H7 (cell line): ENCODE data around the gene TNFRSF4. TPM values are rescaled to one million over a fixed set of nuclear protein-coding genes. Genes with fewer than 3 reads are reported as not detected.
A peak's percentile ranks its signal among the peaks of the same experiment; 100 is the strongest.

ENCODE experiments used
- DNase-seq: peaks from one replicate; pipeline ENCODE4 v3.0.0; 2012
- H3K27me3 ChIP-seq: 2 replicates; pipeline ENCODE4 v1.6.0; 2011; ENCODE audit warnings: mild to moderate bottlenecking, low read length; ENCODE audit not compliant: control insufficient read depth, insufficient read depth
- H3K36me3 ChIP-seq: replicated peaks from 2 replicates; pipeline ENCODE4 v1.5.1; 2011; ENCODE audit warnings: low read length; ENCODE audit not compliant: control insufficient read depth, insufficient read depth
- H3K4me3 ChIP-seq: 2 replicates; pipeline ENCODE4 v1.5.1; 2011; ENCODE audit warnings: low read depth, mild to moderate bottlenecking, control low read depth, low read length, moderate library complexity; ENCODE audit not compliant: insufficient read depth
- total RNA-seq: library from RNA; depleted of rRNA; stranded (reverse); fragments of >200 nt; shearing (Covaris generic); gene quantifications from 2 replicates; pipeline ENCODE4 v1.2.3, GENCODE V29; 2014; rRNA removed

Gene TNFRSF4
- total RNA-seq, 1 experiment from 2014 or later: 0.07 TPM

DNA sequence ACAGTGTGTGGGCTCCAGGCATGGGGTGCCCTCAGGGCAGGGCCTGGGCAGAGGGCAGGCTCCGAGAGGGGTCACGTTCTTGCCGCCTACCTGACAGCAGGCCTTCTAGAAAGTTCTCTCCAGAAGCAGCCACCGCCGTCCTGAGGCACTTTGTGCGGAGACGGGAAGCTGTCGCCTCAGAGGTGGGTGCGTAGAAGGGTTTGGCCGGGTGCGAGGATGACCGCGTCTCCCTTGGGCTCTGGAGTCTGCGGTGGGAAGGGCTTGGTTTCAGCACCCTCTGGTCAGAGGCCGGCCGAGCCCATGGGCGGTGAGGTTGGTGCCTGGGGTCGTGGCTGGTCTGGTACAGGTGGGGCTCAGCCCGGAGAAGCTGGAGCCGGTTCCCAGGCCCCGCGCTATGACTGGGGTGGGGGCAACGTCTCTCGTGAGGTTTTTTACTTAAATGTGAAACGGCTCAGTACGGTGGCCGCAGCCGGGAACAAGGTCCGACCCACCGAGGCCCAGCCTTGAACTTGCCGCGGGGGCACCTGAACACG lies 50.3 kb downstream of the TNFRSF4 start:
- H3K27me3 ChIP-seq: no peaks in the 10 kb centered on the region
- H3K4me3 ChIP-seq: no peak overlapping the region
- no peaks in the 10 kb centered on the region for H3K36me3 ChIP-seq
- DNase-seq: peak; percentile 69

- no peak for DNase-seq
- H3K36me3 ChIP-seq: no peaks in the 10 kb centered on the region
- no peak overlapping the region; the same call in 1 of the 2 replicates for H3K4me3 ChIP-seq
- no peaks in the 10 kb centered on the region for H3K27me3 ChIP-seq
Measured at GRCh38 chr1:1162597-1163537, 51.1 kb downstream of the TNFRSF4 start.

DNA sequence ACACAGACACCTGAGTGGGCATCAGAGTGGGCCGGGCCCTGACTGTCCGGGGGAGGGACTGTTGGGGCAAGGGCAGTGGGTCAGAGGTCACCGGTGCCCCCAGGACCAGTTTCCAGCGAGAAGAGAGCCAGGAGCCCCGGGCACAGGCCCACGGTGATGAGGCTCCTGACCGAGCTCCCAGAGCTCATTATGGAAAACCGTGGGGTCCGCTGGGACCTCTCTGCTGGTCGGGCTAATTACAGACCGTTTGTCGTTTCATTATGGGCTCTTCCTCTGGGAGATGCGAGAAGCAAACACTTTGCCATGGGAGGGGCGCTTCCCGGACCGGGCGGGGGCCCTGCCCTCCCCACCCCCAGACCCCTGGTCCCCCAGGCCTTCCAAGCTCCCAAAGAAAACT lies 52.3 kb downstream of the TNFRSF4 start:
- no peak overlapping the region for H3K4me3 ChIP-seq
- peak; percentile 69 for DNase-seq
- H3K36me3 ChIP-seq: no peaks in the 10 kb centered on the region
- H3K27me3 ChIP-seq: no peaks in the 10 kb centered on the region; the same call in 1 of the 2 replicates

Other genes with a start within 250 kb of the TNFRSF4 start
- gene PLEKHN1, start 247.7 kb downstream of the TNFRSF4 start, total RNA-seq: 1.6 and 2.0 TPM in 2 replicates
- not detected in 2 replicates for gene PERM1, start 232.1 kb downstream of the TNFRSF4 start, total RNA-seq
- 11.3 and 17.5 TPM in 2 replicates for gene HES4, start 214.1 kb downstream of the TNFRSF4 start, total RNA-seq
- gene ISG15, start 200.7 kb downstream of the TNFRSF4 start, total RNA-seq: 110 and 124 TPM in 2 replicates
- gene AGRN, start 194.0 kb downstream of the TNFRSF4 start, total RNA-seq: 126 and 130 TPM in 2 replicates
- gene RNF223, start 139.8 kb downstream of the TNFRSF4 start, total RNA-seq: not detected in 2 replicates
- 29.3 and 32.0 TPM in 2 replicates for gene C1orf159, start 98.1 kb downstream of the TNFRSF4 start, total RNA-seq
- not detected in 2 replicates for gene TTLL10, start 40.3 kb downstream of the TNFRSF4 start, total RNA-seq
- gene TNFRSF18, start 7.6 kb downstream of the TNFRSF4 start, total RNA-seq: not detected in 2 replicates
- gene SDF4, start 17.8 kb upstream of the TNFRSF4 start, total RNA-seq: 102 and 127 TPM in 2 replicates
- 40.3 and 47.2 TPM in 2 replicates for gene B3GALT6, start 18.1 kb upstream of the TNFRSF4 start, total RNA-seq
- gene C1QTNF12, start 32.6 kb upstream of the TNFRSF4 start, total RNA-seq: 3.6 and 6.3 TPM in 2 replicates
- 81.8 and 105 TPM in 2 replicates for gene UBE2J2, start 59.7 kb upstream of the TNFRSF4 start, total RNA-seq
- 4.0 and 10.2 TPM in 2 replicates for gene SCNN1D, start 66.3 kb upstream of the TNFRSF4 start, total RNA-seq
- gene ACAP3, start 93.8 kb upstream of the TNFRSF4 start, total RNA-seq: 55.7 and 55.9 TPM in 2 replicates
- gene PUSL1, start 94.4 kb upstream of the TNFRSF4 start, total RNA-seq: 93.5 and 98.6 TPM in 2 replicates
- 169 and 189 TPM in 2 replicates for gene INTS11, start 110.5 kb upstream of the TNFRSF4 start, total RNA-seq
- gene CPTP, start 110.6 kb upstream of the TNFRSF4 start, total RNA-seq: 25.0 and 27.7 TPM in 2 replicates
- gene TAS1R3, start 117.1 kb upstream of the TNFRSF4 start, total RNA-seq: 0.14 TPM in 1 of 2 replicates, not detected in the other
- gene DVL1, start 135.3 kb upstream of the TNFRSF4 start, total RNA-seq: 189 and 191 TPM in 2 replicates
- gene MXRA8, start 144.4 kb upstream of the TNFRSF4 start, total RNA-seq: 54.2 and 80.1 TPM in 2 replicates
- 275 and 320 TPM in 2 replicates for gene AURKAIP1, start 161.1 kb upstream of the TNFRSF4 start, total RNA-seq
- 147 and 200 TPM in 2 replicates for gene CCNL2, start 185.2 kb upstream of the TNFRSF4 start, total RNA-seq
- gene MRPL20, start 193.1 kb upstream of the TNFRSF4 start, total RNA-seq: 184 and 267 TPM in 2 replicates
- gene ANKRD65, start 207.1 kb upstream of the TNFRSF4 start, total RNA-seq: 0.67 TPM in 1 of 2 replicates, not detected in the other
- 32.1 and 37.1 TPM in 2 replicates for gene VWA1, start 221.5 kb upstream of the TNFRSF4 start, total RNA-seq
- 0.14 and 0.74 TPM in 2 replicates for gene ATAD3C, start 235.5 kb upstream of the TNFRSF4 start, total RNA-seq